Right renal pelvis (tissue), 4 donors: ENCODE data around the gene FSTL4. TPM values are rescaled to one million over a fixed set of nuclear protein-coding genes. Genes with fewer than 3 reads are reported as not detected.

Source experiments
- DNase-seq, 4 donors: peaks; one replicate each; pipeline ENCODE4 v3.0.0-alpha.2; 2013; ENCODE audit warnings: low read depth in 4 of 4, low spot score in 3 of 4, missing footprints in 1 of 4
- polyA plus RNA-seq, 4 donors: library from polyadenylated mRNA; unstranded; fragments of 120-200 nt; gene quantifications; one replicate each; pipeline ENCODE4 v1.2.1, GENCODE V29; 2013; ENCODE audit not compliant: insufficient read length in 4 of 4

Gene FSTL4
- polyA plus RNA-seq, 4 donors: 0.74 to 1.1 (median 0.86) TPM

GRCh38 chr5:133316346-133317343 lies 295.7 kb downstream of the FSTL4 start:
- no peak for DNase-seq

- DNase-seq: no peak
Measured at GRCh38 chr5:133314086-133314485, 298.3 kb downstream of the FSTL4 start.

GRCh38 chr5:133311176-133311575 lies 301.2 kb downstream of the FSTL4 start:
- DNase-seq: no peak

GRCh38 chr5:133309984-133310621 lies 302.2 kb downstream of the FSTL4 start:
- no peak for DNase-seq

- no peak for DNase-seq
Measured at GRCh38 chr5:133309166-133309795, 303.1 kb downstream of the FSTL4 start.

- no peak for DNase-seq
Measured at GRCh38 chr5:133307275-133307674, 305.1 kb downstream of the FSTL4 start.

GRCh38 chr5:133304707-133305216 lies 307.6 kb downstream of the FSTL4 start:
- no peak for DNase-seq

GRCh38 chr5:133304178-133304577 lies 308.2 kb downstream of the FSTL4 start:
- no peak for DNase-seq

- DNase-seq: no peak
Measured at GRCh38 chr5:133303298-133303697, 309.0 kb downstream of the FSTL4 start.

GRCh38 chr5:133299728-133300127 lies 312.6 kb downstream of the FSTL4 start:
- no peak for DNase-seq

- DNase-seq: no peak
Measured at GRCh38 chr5:133299021-133299420, 313.3 kb downstream of the FSTL4 start.

GRCh38 chr5:133298447-133298846 lies 313.9 kb downstream of the FSTL4 start:
- DNase-seq: no peak

- DNase-seq: no peak
Measured at GRCh38 chr5:133297293-133297692, 315.0 kb downstream of the FSTL4 start.

GRCh38 chr5:133296624-133297023 lies 315.7 kb downstream of the FSTL4 start:
- no peak for DNase-seq

- DNase-seq: no peak
Measured at GRCh38 chr5:133295520-133295919, 316.8 kb downstream of the FSTL4 start.

- no peak for DNase-seq
Measured at GRCh38 chr5:133294380-133294779, 318.0 kb downstream of the FSTL4 start.

GRCh38 chr5:133293960-133294359 lies 318.4 kb downstream of the FSTL4 start:
- no peak for DNase-seq

GRCh38 chr5:133292300-133292699 lies 320.0 kb downstream of the FSTL4 start:
- no peak for DNase-seq

GRCh38 chr5:133291524-133291923 lies 320.8 kb downstream of the FSTL4 start:
- no peak for DNase-seq

- DNase-seq: no peak
Measured at GRCh38 chr5:133290669-133291240, 321.6 kb downstream of the FSTL4 start.
